ENCODE measurements around the gene GPC5. TPM values are rescaled to one million over a fixed set of nuclear protein-coding genes. Genes with fewer than 3 reads are reported as not detected.

Gene GPC5
- total RNA-seq, 3 donors from 2014 or later: 0.51 to 1.2 TPM; not detected in 1

- H3K9me3 ChIP-seq: no peaks in the 10 kb centered on the region
- no peak for TF ChIP-seq CTCF (IDR thresholded peaks at IDR 0.05)
- H3K4me3 ChIP-seq: no peak overlapping the region
- ATAC-seq: no peak
- H3K36me3 ChIP-seq (ENCODE audit: low read depth): no peaks in the 10 kb centered on the region
- no peak for DNase-seq
- intact Hi-C loops (cut with DNase I, micrococcal nuclease): no loop called here
- no peaks in the 10 kb centered on the region for H3K4me1 ChIP-seq (ENCODE audit: low read depth)
These were observed 703.4 kb downstream of the GPC5 start for GRCh38 chr13:92101801-92102200.

GRCh38 chr13:92103689-92104153 is 705.3 kb downstream of the GPC5 start:
- Histone ChIP-seq H3K4me3 (no peak overlapping the region), H3K9me3 (no peaks in the 10 kb centered on the region), H3K36me3 (ENCODE audit: low read depth) (no peaks in the 10 kb centered on the region), H3K4me1 (ENCODE audit: low read depth) (no peaks in the 10 kb centered on the region)
- no peak for DNase-seq
- no peak for ATAC-seq
- intact Hi-C loops (cut with DNase I, micrococcal nuclease): no loop called here
- TF ChIP-seq CTCF (IDR thresholded peaks at IDR 0.05): no peak

- DNase-seq: no peak
- H3K36me3 ChIP-seq (ENCODE audit: low read depth): no peaks in the 10 kb centered on the region
These were observed 723.9 kb downstream of the GPC5 start for GRCh38 chr13:92122186-92122853.

GRCh38 chr13:92126399-92126798 is 728.0 kb downstream of the GPC5 start:
- H3K36me3 ChIP-seq (ENCODE audit: low read depth): no peaks in the 10 kb centered on the region

More at GRCh38 chr13:92122186-92122853, 723.9 kb downstream of the GPC5 start:
- ATAC-seq: no peak
- H3K4me3 ChIP-seq: no peak overlapping the region
- no peak for TF ChIP-seq CTCF (IDR thresholded peaks at IDR 0.05)
- intact Hi-C loops (cut with DNase I, micrococcal nuclease): no loop called here
- H3K9me3 ChIP-seq: no peaks in the 10 kb centered on the region
- no peaks in the 10 kb centered on the region for H3K4me1 ChIP-seq (ENCODE audit: low read depth)

GRCh38 chr13:92135509-92135908 is 737.1 kb downstream of the GPC5 start:
- Histone ChIP-seq H3K4me1 (ENCODE audit: low read depth) (no peaks in the 10 kb centered on the region), H3K4me3 (no peak overlapping the region), H3K36me3 (ENCODE audit: low read depth) (no peaks in the 10 kb centered on the region), H3K9me3 (no peaks in the 10 kb centered on the region)
- intact Hi-C loops (cut with DNase I, micrococcal nuclease): no loop called here
- no peak for TF ChIP-seq CTCF (IDR thresholded peaks at IDR 0.05)
- no peak for ATAC-seq
- no peak for DNase-seq

More at GRCh38 chr13:92126399-92126798, 728.0 kb downstream of the GPC5 start:
- DNase-seq (no peak), ATAC-seq (no peak)
- intact Hi-C loops (cut with DNase I, micrococcal nuclease): no loop called here
- Histone ChIP-seq H3K4me1 (ENCODE audit: low read depth) (no peaks in the 10 kb centered on the region), H3K4me3 (no peak overlapping the region), H3K9me3 (no peaks in the 10 kb centered on the region)
- no peak for TF ChIP-seq CTCF (IDR thresholded peaks at IDR 0.05)

Data from mucosa of descending colon (tissue), 3 donors.